Left renal cortex interstitium (tissue), 4 donors: ENCODE results near the gene GCAT. TPM values are rescaled to one million over a fixed set of nuclear protein-coding genes. Genes with fewer than 3 reads are reported as not detected.

Experiments used
- DNase-seq, 4 donors: peaks; one replicate each; pipeline ENCODE4 v3.0.0-alpha.2; 2013; ENCODE audit warnings: low read depth in 4 of 4, low spot score in 2 of 4, missing footprints in 1 of 4
- polyA plus RNA-seq, 4 donors: library from polyadenylated mRNA; unstranded; fragments of 120-200 nt; gene quantifications; one replicate each; pipeline ENCODE4 v1.2.1, GENCODE V29; 2013; ENCODE audit not compliant: insufficient read length in 4 of 4

GCAT gene
- polyA plus RNA-seq, 4 donors = 11.5 to 18.1 (median 15.5) TPM

DNA sequence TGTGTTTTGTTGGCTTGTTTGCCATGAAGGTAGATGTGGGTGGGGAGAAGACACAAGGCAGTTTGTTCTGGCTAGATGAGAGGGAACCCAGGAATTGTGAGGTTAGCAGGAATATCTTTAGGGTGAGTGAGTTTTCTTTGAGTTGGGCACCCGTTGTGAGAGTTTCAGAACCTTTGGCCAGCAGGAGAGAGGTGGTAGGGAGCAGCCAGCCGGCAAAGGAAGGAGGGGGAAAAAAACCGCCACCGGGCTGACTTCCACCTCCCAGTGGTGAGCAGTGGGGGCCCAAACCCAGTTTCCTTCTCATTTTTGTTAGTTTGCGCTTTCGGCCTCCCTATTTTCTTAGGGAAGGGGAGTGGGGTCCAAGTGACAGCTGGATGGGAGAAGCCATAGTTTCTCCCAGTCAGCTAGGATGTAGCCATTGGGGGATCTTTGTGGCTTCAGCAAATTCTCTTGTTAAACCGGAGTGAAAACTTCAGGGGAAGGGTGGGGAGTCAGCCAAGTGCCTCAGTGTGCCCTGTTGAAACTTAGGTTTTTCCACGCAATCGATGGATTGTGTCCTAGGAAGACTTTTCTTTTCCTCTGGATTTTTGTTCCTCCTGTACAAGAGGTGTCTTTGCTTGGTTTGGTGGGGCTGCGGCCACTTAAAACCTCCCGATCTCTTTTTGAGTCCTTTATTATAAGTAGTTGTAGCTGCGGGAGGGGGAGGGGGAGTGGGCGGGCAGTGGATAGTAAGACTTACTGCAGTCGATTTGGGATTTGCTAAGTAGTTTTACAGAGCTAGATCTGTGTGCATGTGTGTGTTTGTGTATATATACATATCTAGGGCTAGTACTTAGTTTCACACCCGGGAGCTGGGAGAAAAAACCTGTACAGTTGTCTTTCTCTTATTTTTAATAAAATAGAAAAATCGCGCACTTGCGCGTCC, 1.1 kb upstream of the GCAT start:
- no peak for DNase-seq

DNA sequence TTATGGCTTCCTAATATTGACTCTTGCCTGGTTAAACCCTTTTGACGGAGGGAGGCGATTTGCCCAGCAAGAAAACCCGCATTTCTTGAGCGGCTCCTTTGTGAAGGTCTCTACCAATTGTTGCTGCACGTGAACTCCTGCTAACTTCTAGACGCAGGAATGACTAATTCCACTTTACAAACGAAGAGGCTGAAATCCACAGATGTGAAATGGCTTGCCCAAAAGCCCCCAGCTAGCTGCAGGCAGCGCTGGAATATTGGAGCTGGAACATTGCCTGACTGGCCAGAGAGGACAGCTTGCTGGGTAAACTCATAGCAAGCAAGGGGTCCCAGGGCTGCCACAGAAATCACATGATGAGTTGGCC, 542 bp downstream of the GCAT start:
- DNase-seq = no peak

DNA sequence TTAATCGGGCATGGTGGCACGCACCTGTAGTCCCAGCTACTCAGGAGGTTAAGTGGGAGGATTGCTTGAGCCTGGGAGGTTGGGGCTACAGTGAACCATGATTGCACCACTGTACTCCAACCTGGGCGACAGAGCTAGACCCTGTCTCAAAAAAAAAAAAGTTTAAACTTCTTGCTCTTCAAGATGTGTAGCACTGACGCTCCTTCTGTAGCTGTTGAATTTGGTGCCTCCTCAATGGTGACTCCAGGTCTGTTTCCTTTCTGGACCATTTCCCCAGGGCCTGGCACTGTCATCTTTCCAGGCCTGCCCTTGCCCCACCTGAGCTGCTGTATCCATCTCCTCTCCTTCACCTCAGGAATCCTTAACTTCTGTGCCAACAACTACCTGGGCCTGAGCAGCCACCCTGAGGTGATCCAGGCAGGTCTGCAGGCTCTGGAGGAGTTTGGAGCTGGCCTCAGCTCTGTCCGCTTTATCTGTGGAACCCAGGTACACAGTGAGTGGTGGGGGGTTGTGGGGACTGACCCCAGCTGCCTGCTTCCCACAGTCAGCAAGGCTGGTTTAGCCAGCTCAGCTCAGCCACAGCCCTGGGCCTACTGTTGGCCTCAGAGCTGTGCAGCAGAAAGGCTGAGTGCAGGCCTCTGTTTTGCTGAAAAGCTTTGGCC, 2.1 kb downstream of the GCAT start:
- DNase-seq = no peak

DNA sequence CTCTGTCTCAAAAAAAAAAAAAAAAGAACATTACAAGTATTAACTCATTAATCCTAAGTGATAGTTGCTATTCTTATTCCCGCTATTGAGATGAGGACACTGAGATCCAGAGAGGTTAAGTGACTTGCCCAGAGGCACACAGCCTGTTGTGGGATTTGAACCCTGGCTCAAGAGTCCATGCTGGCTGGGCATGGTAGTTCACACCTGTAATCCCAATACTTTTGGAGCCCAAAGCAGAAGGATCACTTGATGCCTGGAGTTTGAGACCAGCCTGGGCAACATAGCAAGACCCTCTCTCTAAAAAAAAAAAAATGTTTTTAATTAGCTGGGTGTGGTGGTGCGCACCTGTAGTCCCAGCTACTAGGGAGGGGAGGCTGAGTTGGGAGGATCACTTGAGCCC, 4.1 kb downstream of the GCAT start:
- DNase-seq = no peak

GRCh38 chr22:37812869-37813678, 5.3 kb downstream of the GCAT start:
- no peak for DNase-seq

DNA sequence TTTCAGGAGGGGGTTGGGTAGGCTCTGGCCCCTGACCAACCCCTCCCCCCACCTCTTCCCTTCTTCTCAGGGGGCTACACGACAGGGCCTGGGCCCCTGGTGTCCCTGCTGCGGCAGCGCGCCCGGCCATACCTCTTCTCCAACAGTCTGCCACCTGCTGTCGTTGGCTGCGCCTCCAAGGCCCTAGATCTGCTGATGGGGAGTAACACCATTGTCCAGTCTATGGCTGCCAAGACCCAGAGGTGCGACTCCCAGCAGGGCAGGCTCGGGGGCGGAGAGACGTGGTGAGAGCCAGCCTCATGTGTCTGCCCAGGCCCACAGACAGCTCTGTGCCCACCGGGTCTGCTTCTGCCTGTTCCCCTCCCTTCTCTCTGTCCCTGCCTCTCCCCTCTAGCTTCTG, 7.9 kb downstream of the GCAT start:
- no peak for DNase-seq

DNA sequence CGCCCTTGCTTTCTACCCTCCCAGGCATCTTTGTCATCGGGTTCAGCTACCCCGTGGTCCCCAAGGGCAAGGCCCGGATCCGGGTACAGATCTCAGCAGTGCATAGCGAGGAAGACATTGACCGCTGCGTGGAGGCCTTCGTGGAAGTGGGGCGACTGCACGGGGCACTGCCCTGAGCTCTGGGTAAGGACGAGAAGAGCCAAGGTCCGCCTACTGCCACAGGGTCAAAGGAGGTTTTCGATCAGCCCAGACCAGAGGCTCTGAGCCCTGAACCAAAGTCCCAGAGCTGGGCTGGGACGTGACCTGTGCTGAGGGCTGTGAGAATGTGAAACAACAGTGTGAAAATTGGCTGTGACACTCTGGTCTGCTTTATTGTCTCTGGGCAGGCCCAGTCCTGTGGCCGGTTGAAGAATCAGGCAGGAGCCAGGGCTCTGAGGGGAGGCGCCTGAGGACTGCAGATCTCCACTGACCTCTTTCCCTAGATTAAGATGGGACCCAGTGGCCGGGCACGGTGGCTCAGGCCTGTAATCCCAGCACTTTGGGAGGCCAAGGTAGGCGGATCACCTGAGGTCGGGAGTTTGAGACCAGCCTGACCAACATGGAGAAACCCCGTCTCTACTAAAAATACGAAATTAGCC, 8.9 kb downstream of the GCAT start:
- DNase-seq = no peak

GRCh38 chr22:37817705-37818408, 10.1 kb downstream of the GCAT start:
- peak in 1 of 4 donors; percentile 58 for DNase-seq

DNA sequence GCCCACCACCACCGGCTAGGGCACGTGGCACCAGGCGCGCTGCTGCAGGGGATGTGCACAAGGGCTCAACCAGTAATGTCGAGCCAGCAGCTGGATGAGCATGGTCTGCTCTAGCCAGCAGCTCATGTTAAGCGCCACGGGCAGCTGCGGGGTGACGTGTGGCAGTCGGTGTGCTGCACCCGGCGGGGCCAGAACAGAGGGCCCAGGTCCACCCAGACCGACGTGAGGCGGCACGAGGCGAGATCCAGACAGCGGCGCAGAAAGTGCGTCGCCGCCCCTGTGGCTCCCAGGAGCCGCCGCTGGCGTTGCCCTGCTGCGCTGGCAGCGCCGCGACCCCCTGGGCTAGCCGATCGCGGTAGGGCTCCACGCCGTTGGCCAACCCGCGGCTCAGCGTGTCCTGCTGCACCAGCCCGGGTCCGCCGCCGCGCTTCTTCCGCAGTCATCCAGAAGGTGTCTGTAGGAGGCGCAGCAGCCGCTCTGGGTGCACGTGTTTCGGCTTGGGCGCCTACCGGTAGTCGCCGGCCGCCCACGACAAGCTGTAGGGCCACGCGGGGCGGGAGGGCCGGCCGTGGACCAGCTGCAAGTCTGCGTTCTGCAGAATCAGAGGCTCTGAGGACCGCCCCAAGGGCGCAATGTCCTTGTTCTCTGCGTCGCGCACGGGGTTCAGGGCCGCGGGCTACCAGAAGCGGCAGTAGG, 10.8 kb downstream of the GCAT start:
- DNase-seq = peak in 1 of 4 donors; percentile 18

GRCh38 chr22:37819105-37819433, 11.3 kb downstream of the GCAT start:
- no peak for DNase-seq

GRCh38 chr22:37820350-37820749, 12.6 kb downstream of the GCAT start:
- DNase-seq = no peak

GRCh38 chr22:37822079-37822833, 14.5 kb downstream of the GCAT start:
- no peak for DNase-seq

- no peak for DNase-seq
Observed at GRCh38 chr22:37823134-37823985, 15.6 kb downstream of the GCAT start, which contains the start of gene GALR3. GALR3 (plus strand) TSS chr22:37823382; CDS start chr22:37823407, 25 bp downstream.

- DNase-seq = no peak
Observed at GRCh38 chr22:37824674-37825641, 17.2 kb downstream of the GCAT start.

DNA sequence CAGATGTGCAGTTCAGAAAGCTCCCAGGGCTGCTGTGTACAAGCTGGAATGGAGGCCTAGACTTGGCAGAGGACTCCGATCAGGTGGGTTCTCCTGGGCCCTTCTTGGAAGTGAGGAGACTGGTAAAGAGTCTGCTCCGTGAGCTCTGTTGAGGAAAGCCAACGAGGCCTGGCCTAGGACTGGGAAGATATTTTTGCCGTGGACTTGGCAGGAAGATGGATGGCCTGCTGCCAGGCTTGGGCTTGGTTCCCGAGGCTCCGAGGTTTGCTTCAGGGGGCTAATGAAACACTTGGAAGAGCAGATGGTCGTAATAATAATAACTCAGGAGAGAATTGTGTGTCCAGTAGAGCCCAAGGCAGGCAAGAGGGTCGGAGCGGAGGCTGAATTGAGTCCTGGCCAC, 19.3 kb downstream of the GCAT start:
- DNase-seq = no peak

GRCh38 chr22:37830093-37830842, 22.5 kb downstream of the GCAT start:
- DNase-seq = no peak
